GM03348 (cell line): ENCODE results near the gene RRAD.
A peak's percentile ranks its signal among the peaks of the same experiment; 100 is the strongest.
"Not testable (repeated sequence)": the region's sequence is repeated elsewhere in the genome, so short reads cannot be mapped to it uniquely, and the experiment has no call there.

Experiments
- DNase-seq: peaks from one replicate; pipeline ENCODE4 v3.0.0; 2012; ENCODE audit warnings: low spot score

The RRAD gene

DNA sequence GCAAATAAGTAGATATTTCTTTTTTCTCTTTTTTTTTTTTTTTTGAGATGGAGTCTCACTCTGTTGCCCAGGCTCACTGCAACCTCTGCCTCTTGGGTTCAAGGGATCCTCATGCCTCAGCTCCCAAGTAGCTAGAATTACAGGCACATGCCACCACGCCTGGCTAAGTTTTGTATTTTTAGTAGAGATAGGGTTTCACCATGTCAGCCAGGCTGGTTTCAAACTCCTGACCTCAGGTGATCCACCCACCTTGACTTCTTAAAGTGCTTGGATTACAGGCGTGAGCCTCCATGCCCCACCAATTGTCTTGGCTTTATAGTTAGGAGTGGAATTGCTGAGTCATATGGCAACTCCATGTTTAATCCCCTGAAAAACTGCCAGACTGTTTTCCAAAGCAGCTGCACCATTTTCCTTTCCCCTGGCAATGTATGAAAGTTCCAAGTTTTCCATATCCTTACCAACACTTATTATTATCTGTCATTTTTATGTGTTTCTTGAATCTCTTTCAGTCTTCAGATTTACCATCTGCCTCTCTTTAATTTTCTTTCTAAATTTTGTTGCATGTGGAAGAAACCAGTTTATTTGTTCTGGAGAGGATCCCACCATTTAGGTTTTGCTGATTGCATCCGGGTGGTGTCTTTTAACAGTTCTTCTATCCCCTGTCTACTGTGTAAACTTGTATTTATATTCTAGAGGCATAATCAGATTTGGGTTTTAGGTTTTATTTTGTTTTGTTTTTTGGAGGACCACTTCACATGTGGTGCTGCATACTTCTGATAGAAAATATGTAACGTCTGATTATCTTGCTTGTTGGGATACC lies 25.8 kb upstream of the RRAD start:
- DNase-seq = no peak

GRCh38 chr16:66950437-66950836 lies 25.1 kb upstream of the RRAD start:
- DNase-seq = no peak

DNA sequence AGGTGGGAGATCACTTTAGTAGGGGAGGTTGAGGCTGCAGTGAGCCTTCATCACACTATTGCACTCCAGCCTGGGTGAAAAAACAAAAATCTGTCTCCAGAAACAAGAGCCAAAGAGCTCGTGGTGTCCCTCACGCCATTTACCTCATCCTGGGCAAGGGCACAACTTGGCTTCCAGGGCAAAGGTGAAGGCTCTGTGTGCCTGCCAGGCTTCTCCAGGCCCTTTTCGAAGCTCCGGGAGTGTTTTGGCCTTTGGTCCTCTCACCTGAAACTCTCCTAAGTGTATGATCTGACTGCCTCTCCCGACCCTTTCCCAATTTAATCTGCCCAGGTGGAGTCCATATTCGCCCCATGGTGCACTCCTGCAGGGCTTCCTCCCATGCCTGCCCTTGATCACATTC lies 24.1 kb upstream of the RRAD start:
- no peak for DNase-seq

- no peak for DNase-seq
Observed at GRCh38 chr16:66948837-66949225, 23.5 kb upstream of the RRAD start.

- peak; percentile 44 for DNase-seq
Observed at GRCh38 chr16:66948134-66948836, 22.9 kb upstream of the RRAD start.

GRCh38 chr16:66947302-66948065 lies 22.1 kb upstream of the RRAD start:
- DNase-seq = peak; percentile 93

GRCh38 chr16:66946974-66947301 lies 21.6 kb upstream of the RRAD start:
- DNase-seq = no peak

DNA sequence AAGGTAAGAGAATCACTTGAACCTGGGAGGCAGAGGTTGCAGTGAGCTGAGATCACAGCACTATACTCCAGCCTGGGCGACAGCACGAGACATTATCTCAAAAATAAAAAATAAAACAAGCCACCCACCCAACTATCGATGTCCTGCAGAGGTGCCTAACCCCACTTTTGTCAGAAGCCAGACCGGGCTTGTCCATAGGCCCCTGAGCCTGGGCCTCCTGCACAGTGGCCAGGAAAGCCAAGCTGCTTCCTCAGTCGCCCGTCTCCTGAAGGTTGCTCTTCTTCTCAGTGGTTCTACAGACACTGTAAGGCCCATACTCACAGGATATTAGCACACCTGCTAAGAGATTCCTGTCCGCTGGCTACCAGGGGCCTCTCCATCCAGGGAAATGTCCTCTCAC lies 21.2 kb upstream of the RRAD start:
- DNase-seq = no peak

DNA sequence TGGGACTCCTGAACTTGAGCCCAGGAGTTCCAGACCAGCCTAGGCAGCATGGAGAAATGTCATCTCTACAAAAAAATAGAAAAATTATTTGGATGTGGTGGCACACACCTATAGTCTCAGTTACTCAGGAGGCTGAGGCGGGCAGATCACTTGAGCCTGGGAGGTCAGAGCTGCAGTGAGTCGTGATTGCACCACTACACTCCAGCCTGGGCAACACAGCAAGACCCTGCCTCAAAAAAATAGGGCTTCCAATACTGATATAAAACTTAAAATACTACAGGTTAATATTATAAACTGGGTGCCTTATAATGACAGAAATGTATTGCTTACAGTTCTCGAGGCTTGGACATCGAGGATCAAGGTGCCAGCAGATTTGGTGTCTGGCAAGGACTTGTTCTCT lies 20.6 kb upstream of the RRAD start:
- DNase-seq = no peak

DNA sequence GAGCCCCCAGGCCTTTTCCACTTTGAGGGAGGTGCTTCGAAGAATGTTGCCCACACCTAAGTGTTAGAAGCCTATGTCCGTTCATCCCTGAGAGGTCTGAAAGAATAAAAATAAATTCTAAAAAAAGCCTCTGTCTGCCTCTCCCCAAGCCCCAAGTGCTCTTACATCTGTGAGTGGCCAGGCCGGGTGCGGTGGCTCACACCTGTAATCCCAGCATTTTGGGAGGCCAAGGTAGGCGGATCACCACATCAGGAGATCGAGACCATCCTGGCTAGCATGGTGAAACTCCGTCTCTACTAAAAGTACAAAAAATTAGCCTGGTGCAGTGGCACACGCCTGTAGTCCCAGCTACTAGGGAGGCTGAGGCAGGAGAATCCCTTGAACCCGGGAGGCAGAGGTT lies 19.6 kb upstream of the RRAD start:
- not testable (repeated sequence) for DNase-seq

DNA sequence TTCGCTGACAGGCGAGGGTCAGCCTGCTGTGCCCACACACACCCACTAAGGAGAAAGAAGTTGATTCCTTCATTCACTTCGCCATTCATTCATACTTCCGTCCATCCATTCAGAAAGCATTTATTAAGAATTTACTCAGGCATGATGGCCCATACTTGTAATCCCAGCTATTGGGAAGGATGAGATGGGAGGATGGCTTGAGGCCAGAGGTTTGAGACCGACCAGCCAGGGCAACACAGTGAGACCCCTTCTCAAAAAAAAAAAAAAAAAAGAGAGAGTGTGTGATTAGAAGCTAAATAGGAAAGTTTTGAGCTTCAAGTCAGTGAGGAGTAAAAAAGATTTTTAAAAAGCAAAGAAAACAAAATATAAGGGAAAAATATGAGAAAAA lies 18.7 kb upstream of the RRAD start:
- no peak for DNase-seq

DNA sequence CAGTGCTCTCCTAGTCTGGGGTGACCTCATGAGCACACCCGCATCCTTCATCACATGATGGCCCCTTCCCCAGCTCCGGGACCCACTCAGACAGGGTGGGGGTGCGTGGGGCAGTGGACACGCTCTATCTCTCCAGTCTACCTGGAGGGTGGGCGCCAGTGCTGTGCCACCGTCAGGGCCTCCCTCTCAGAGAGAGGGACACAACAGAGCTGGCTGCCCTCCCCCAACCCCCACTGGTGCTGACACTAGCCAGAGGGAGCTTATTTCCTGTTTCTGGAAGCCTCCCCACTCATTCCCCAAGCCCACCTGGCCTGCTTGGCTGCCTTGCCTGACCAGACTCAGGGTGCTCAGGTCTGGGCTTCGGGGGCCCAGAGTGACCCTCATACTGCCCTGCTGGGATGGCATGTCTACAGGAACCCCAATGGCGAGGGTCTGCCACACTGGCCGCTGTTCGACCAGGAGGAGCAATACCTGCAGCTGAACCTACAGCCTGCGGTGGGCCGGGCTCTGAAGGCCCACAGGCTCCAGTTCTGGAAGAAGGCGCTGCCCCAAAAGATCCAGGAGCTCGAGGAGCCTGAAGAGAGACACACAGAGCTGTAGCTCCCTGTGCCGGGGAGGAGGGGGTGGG lies 18.2 kb upstream of the RRAD start:
- no peak for DNase-seq

GRCh38 chr16:66942981-66943380 lies 17.6 kb upstream of the RRAD start:
- no peak for DNase-seq

- no peak for DNase-seq
Observed at GRCh38 chr16:66940236-66940635, 14.9 kb upstream of the RRAD start.

GRCh38 chr16:66939366-66939765 lies 14.0 kb upstream of the RRAD start:
- no peak for DNase-seq

- DNase-seq = no peak
Observed at GRCh38 chr16:66937725-66938337, 12.5 kb upstream of the RRAD start.

DNA sequence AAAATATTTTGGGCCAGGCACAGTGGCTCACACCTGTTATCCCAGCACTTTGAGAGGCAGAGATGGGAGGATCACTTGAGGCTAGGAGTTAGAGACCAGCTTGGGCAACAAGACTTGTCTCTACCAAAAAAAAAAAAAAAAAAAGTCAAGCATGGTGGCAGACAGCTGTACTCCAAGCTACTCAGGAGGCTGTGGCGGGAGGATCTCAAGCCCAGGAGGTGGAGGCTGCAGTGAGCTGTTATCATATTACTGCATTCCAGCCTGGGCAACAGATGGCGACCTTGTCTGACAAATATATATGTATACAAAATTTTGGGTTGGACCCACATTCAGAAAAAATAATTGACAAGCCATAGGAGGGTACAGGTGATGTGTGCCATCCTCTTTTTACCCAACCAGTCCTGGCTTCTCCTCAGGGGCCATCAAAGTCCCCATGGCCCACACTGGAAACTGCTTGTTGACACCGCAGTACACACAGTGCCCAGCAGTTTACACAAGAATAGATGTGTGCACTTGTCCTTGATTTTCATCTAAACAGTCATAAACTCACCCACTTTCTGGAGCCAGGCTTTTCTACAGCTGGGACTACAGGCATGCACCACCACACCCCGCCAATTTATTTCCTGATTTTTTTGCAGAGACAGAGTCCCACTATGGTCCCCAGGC lies 11.7 kb upstream of the RRAD start:
- DNase-seq = no peak

DNA sequence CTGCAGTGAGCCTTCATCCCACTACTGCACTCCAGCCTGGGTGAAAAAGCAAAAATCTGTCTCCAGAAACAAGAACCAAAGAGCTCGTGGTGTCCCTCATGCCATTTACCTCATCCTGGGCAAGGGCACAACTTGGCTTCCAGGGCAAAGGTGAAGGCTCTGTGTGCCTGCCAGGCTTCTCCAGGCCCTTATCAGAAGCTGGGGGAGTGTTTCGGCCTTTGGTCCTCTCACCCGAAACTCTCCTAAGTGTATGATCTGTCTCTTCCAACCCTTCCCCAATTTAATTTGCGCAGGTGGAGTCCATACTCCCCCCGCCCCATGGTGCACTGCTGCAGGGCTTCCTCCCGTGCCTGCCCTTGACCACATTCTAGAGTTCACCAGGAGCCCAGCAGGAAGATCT lies 11.1 kb upstream of the RRAD start:
- no peak for DNase-seq

DNA sequence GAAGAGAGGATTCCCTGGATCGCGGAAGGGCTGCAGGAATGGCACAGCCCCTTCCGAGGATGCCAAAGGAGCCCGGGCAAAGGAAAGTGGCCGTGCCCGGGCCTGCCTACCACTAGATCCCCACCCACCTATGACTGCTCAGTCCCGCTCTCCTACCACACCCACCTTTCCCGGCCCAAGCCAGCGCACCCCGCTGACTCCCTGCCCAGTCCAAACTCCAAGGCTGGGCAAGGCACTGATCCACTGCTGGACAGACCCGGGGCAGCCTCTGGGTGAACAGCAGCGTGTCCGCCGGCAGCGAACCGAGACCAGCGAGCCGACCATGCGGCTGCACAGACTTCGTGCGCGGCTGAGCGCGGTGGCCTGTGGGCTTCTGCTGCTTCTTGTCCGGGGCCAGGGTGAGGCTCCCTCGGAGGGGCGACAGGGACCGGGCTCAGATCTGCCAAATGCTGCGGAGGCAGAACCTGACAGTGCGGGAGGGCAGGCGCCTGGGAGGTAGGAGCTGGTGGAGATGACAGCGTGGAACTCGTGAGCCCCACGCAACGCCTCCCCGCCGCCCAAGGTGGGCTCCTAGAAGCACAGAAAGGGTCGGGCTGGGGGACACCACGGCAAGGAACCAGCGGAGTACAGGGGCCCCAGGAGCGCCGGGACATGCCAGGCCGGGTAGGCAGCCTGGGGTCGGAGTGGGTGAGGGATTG lies 10.1 kb upstream of the RRAD start, which contains the start of gene CES2:
CES2 (plus strand) TSS at position 203 of the 698 bp plus-strand sequence; CDS start at position 323, 120 bp downstream.
- peak; percentile 86 for DNase-seq

DNA sequence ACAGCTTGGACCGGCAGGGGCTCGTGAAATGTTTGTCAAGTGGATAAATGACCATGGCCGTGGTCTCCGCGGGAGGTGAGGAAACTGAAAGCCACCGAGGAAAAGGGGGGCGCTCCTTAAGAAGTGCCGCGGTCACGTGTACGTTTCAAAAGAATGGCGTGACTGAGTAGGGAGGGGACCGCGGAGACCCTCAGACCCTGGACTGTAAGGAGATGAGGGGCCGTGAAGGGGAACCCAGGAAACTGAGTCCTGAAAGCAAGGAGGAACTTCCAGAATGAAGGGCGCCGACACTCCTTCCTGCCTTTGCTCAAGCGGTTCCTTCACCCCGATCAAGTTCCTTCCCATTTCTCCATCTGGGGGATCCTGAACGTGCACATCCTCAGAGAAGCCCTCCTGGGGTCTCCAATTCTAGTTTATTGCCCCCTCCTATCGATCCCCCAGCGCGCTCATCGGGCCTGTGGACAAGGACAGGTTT lies 9.5 kb upstream of the RRAD start:
- DNase-seq = not testable (repeated sequence)
